BLaER1 treated with 17β-estradiol and CSF1 and Interleukin-3, amounts not matched to agents 10 nM and 100 nM (cell line): ENCODE data around the gene SSNA1.

Source experiments
- H3K27ac ChIP-seq, 11 experiments: shearing (Covaris generic); formaldehyde crosslinking; 2 replicates each; pipeline ENCODE4 v1.8.1; 2022
- H3K27me3 ChIP-seq, 11 experiments: shearing (Covaris generic); formaldehyde crosslinking; 2 replicates each; pipeline ENCODE4 v1.8.1; 2022
- H3K36me3 ChIP-seq, 11 experiments: shearing (Covaris generic); formaldehyde crosslinking; 2 replicates each; pipeline ENCODE4 v1.8.1; 2022
- H3K4me1 ChIP-seq, 10 experiments: shearing (Covaris generic); formaldehyde crosslinking; 2 replicates each; pipeline ENCODE4 v1.8.1; 2022
- H3K4me2 ChIP-seq, 11 experiments: shearing (Covaris generic); formaldehyde crosslinking; 2 replicates each; pipeline ENCODE4 v1.8.1; 2022
- H3K4me3 ChIP-seq, 10 experiments: shearing (Covaris generic); formaldehyde crosslinking; 2 replicates each; pipeline ENCODE4 v1.8.1; 2022
- H3K9ac ChIP-seq, 11 experiments: shearing (Covaris generic); formaldehyde crosslinking; 2 replicates each; pipeline ENCODE4 v1.8.1; 2022
- H3K9me3 ChIP-seq, 11 experiments: shearing (Covaris generic); formaldehyde crosslinking; replicated peaks in 1 of 11; 2 replicates each; pipeline ENCODE4 v1.8.1; 2022
- H4K20me1 ChIP-seq, 11 experiments: shearing (Covaris generic); formaldehyde crosslinking; 2 replicates each; pipeline ENCODE4 v1.8.1; 2022
- Cebpa-rat ChIP-seq, 11 experiments: shearing (Covaris generic); IDR thresholded peaks; 2 replicates each; pipeline ENCODE4 v1.8.1; 2022

The SSNA1 gene

GRCh38 chr9:137228506-137228967, 40.1 kb downstream of the SSNA1 start:
- no peak overlapping the region for H3K27ac ChIP-seq
- TF ChIP-seq Cebpa-rat (IDR thresholded peaks at IDR 0.05), result no peak
- peak overlapping the region in 4 of 11 experiments; percentile 11 to 55 (median 42); a peak in 5 of 22 replicates for H3K9ac ChIP-seq
- peak overlapping the region in 10 of 11 experiments; percentile 29 to 85 (median 70); a peak in 18 of 22 replicates for H3K4me2 ChIP-seq
- no peaks in the 10 kb centered on the region; a peak in 1 of 22 replicates for H4K20me1 ChIP-seq
- no peaks in the 10 kb centered on the region for H3K27me3 ChIP-seq
- H3K4me1 ChIP-seq, result peaks cover 31 to 78% (median 69%) of the 10 kb centered on the region in 10 experiments
- H3K4me3 ChIP-seq, result no peak overlapping the region
- no peaks in the 10 kb centered on the region for H3K36me3 ChIP-seq
- no peaks in the 10 kb centered on the region for H3K9me3 ChIP-seq

- H3K36me3 ChIP-seq, result no peaks in the 10 kb centered on the region
- no peaks in the 10 kb centered on the region for H3K27me3 ChIP-seq
- H3K9ac ChIP-seq, result peak overlapping the region in 8 of 11 experiments; percentile 11 to 55 (median 38); a peak in 9 of 22 replicates
- peak overlapping the region in 2 of 11 experiments; percentile 17 to 27; a peak in 4 of 22 replicates for H3K27ac ChIP-seq
- H4K20me1 ChIP-seq, result peaks cover 0 to 2% (median 0%) of the 10 kb centered on the region in 11 experiments; a peak in 4 of 22 replicates
- H3K4me2 ChIP-seq, result peak overlapping the region; percentile 29 to 85 (median 66)
- no peaks in the 10 kb centered on the region for H3K9me3 ChIP-seq
- H3K4me1 ChIP-seq, result peaks cover 29 to 77% (median 67%) of the 10 kb centered on the region in 10 experiments
- H3K4me3 ChIP-seq, result no peak overlapping the region
- TF ChIP-seq Cebpa-rat (IDR thresholded peaks at IDR 0.05), result no peak
Measured at GRCh38 chr9:137228968-137229896, 40.8 kb downstream of the SSNA1 start.

- Histone ChIP-seq H3K9ac (peak overlapping the region in 7 of 11 experiments; percentile 7 to 52 (median 42); a peak in 6 of 22 replicates), H3K36me3 (no peaks in the 10 kb centered on the region), H3K9me3 (no peaks in the 10 kb centered on the region), H4K20me1 (peaks cover 0 to 10% (median 7%) of the 10 kb centered on the region in 11 experiments; a peak in 16 of 22 replicates), H3K4me2 (peak overlapping the region in 10 of 11 experiments; percentile 29 to 85 (median 70); a peak in 20 of 22 replicates), H3K27me3 (no peaks in the 10 kb centered on the region), H3K4me3 (no peak overlapping the region; a peak in 1 of 20 replicates), H3K4me1 (peaks cover 29 to 77% (median 67%) of the 10 kb centered on the region in 10 experiments), H3K27ac (no peak overlapping the region; a peak in 1 of 22 replicates)
- no peak for TF ChIP-seq Cebpa-rat (IDR thresholded peaks at IDR 0.05)
Measured at GRCh38 chr9:137229903-137230704, 41.6 kb downstream of the SSNA1 start.

- peaks cover 35 to 77% (median 67%) of the 10 kb centered on the region in 10 experiments for H3K4me1 ChIP-seq
- peaks cover 0 to 18% (median 14%) of the 10 kb centered on the region in 11 experiments; a peak in 18 of 22 replicates for H4K20me1 ChIP-seq
- H3K27me3 ChIP-seq, result no peaks in the 10 kb centered on the region
- H3K9me3 ChIP-seq, result no peaks in the 10 kb centered on the region
- H3K4me3 ChIP-seq, result no peak within 1 kb of the TSS; a peak in 1 of 20 replicates
- H3K27ac ChIP-seq, result no peak within 1 kb of the TSS; a peak in 1 of 22 replicates
- peak within 1 kb of the TSS in 7 of 11 experiments; percentile 17 to 60 (median 45); a peak in 8 of 22 replicates for H3K9ac ChIP-seq
- no peak for TF ChIP-seq Cebpa-rat (IDR thresholded peaks at IDR 0.05)
- peak within 1 kb of the TSS in 10 of 11 experiments; percentile 29 to 85 (median 70); a peak in 20 of 22 replicates for H3K4me2 ChIP-seq
- no peaks in the 10 kb centered on the region for H3K36me3 ChIP-seq
Measured at GRCh38 chr9:137230705-137231371, 42.4 kb downstream of the SSNA1 start, which contains the start of gene SLC34A3. SLC34A3 (plus strand) TSS chr9:137230901; CDS start chr9:137231703, 802 bp downstream.

- Histone ChIP-seq H3K9ac (peak overlapping the region in 6 of 11 experiments; percentile 13 to 60 (median 35); a peak in 5 of 22 replicates), H3K9me3 (no peaks in the 10 kb centered on the region), H3K27ac (0 out of 22 replicates have a peak overlapping the region, but pooled peaks of 1 of the 11 experiments have one; percentile 1), H3K4me2 (peak overlapping the region in 8 of 11 experiments; percentile 13 to 51 (median 36); a peak in 9 of 22 replicates), H3K36me3 (no peaks in the 10 kb centered on the region), H4K20me1 (peaks cover 0 to 24% (median 19%) of the 10 kb centered on the region in 11 experiments; a peak in 18 of 22 replicates), H3K27me3 (no peaks in the 10 kb centered on the region), H3K4me3 (no peak overlapping the region), H3K4me1 (peaks cover 41 to 79% (median 72%) of the 10 kb centered on the region in 10 experiments)
- TF ChIP-seq Cebpa-rat (IDR thresholded peaks at IDR 0.05), result no peak
Measured at GRCh38 chr9:137231372-137232039, 43.0 kb downstream of the SSNA1 start.

- peaks cover 0 to 29% (median 20%) of the 10 kb centered on the region in 11 experiments; a peak in 18 of 22 replicates for H4K20me1 ChIP-seq
- H3K4me2 ChIP-seq, result peak overlapping the region in 8 of 11 experiments; percentile 13 to 51 (median 36); a peak in 11 of 22 replicates
- no peak for TF ChIP-seq Cebpa-rat (IDR thresholded peaks at IDR 0.05)
- H3K36me3 ChIP-seq, result no peaks in the 10 kb centered on the region
- no peaks in the 10 kb centered on the region for H3K27me3 ChIP-seq
- H3K4me3 ChIP-seq, result no peak overlapping the region
- no peaks in the 10 kb centered on the region for H3K9me3 ChIP-seq
- 0 out of 22 replicates have a peak overlapping the region, but pooled peaks of 1 of the 11 experiments have one; percentile 1 for H3K27ac ChIP-seq
- H3K4me1 ChIP-seq, result peaks cover 46 to 81% (median 75%) of the 10 kb centered on the region in 10 experiments
- peak overlapping the region in 8 of 11 experiments; percentile 13 to 60 (median 37); a peak in 10 of 22 replicates for H3K9ac ChIP-seq
Measured at GRCh38 chr9:137232101-137232500, 43.6 kb downstream of the SSNA1 start.

GRCh38 chr9:137232510-137232909, 44.0 kb downstream of the SSNA1 start:
- H3K4me2 ChIP-seq, result peak overlapping the region in 7 of 11 experiments; percentile 16 to 51 (median 37); a peak in 7 of 22 replicates
- no peaks in the 10 kb centered on the region for H3K36me3 ChIP-seq
- H3K27me3 ChIP-seq, result no peaks in the 10 kb centered on the region
- no peaks in the 10 kb centered on the region for H3K9me3 ChIP-seq
- H3K4me1 ChIP-seq, result peaks cover 47 to 81% (median 75%) of the 10 kb centered on the region in 10 experiments
- no peak for TF ChIP-seq Cebpa-rat (IDR thresholded peaks at IDR 0.05)
- H3K4me3 ChIP-seq, result no peak overlapping the region
- peaks cover 0 to 33% (median 22%) of the 10 kb centered on the region in 11 experiments; a peak in 18 of 22 replicates for H4K20me1 ChIP-seq
- peak overlapping the region in 7 of 11 experiments; percentile 13 to 60 (median 36); a peak in 7 of 22 replicates for H3K9ac ChIP-seq
- no peak overlapping the region for H3K27ac ChIP-seq
